ENCODE data around the gene DBT.
A peak's percentile ranks its signal among the peaks of the same experiment; 100 is the strongest.

DNA sequence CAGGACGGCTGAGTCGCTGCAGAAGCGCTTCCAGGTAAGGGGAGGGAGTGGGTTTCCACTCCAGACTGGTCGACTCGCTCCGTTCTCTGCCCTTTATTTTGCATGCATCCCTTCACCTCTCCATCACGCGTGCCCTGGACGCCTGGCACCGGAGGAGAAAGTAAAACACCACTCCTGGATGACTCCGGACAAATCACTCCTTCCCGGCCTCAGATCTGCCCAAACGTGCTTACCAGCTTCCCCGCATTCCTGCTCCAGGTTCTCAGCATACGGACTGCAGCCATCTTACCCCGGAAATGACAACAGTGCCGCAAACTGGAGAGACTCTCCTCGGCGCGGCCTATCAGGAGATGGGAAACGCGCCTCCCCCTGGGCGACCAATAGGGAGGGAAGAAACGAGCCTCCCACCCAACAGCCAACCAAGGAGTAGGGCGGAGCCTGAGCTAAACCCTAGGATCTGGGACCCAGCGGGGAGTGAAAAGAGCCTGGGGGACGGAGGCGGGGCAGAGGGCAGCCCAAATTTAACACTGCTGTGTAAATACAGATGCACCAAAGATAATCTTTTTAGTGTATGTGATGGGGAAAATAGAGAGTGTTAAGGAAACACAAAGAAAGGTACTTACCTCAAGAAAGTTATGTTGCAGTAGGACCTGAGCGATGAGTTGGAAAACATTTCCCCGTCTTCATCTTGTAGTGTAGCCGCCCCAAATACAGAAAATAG is at the start of gene DBT:
- TF ChIP-seq POLR2AphosphoS5 (IDR thresholded peaks at IDR 0.05) = peak; percentile 93 to 96 (median 95)
- TF ChIP-seq, protein P1, sequence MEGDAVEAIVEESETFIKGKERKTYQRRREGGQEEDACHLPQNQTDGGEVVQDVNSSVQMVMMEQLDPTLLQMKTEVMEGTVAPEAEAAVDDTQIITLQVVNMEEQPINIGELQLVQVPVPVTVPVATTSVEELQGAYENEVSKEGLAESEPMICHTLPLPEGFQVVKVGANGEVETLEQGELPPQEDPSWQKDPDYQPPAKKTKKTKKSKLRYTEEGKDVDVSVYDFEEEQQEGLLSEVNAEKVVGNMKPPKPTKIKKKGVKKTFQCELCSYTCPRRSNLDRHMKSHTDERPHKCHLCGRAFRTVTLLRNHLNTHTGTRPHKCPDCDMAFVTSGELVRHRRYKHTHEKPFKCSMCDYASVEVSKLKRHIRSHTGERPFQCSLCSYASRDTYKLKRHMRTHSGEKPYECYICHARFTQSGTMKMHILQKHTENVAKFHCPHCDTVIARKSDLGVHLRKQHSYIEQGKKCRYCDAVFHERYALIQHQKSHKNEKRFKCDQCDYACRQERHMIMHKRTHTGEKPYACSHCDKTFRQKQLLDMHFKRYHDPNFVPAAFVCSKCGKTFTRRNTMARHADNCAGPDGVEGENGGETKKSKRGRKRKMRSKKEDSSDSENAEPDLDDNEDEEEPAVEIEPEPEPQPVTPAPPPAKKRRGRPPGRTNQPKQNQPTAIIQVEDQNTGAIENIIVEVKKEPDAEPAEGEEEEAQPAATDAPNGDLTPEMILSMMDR (IDR thresholded peaks at IDR 0.05) = no peak
- TF ChIP-seq POLR2A (IDR thresholded peaks at IDR 0.05) = peak in 2 of 4 donors; percentile 73 to 76
- TF ChIP-seq EP300 (IDR thresholded peaks at IDR 0.05) = no peak

All from stomach (tissue), 4 donors.